Measurements from ENCODE around the gene ANKRA2.

DNA sequence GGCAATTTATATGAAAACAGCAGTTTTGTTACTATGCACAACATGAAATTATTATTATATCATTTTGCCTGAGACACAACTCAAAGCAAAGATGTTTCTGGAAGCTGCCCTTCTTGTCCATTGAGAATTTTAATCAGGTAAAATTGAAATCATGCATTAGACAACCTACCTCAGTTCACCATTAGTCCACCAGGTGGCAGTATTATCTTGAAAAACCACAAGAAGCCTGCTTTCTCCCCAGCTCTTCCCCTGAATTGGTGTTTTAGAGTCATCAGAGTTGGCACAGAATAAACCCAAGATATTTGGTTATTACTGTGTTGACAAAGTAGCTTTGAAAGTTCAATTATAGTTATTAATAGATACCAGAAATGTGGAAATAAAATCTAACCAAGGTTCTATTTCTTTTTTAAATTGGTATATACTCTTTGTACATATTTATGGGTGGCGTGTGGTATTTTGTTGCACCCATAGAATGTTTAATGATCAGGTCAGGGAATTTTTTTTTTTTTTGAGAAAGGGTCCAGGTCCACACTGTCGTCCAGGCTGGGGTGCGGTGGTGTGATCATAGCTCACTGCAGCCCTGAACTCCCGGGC, 25.8 kb upstream of the ANKRA2 start:
- TF ChIP-seq MAFK (IDR thresholded peaks at IDR 0.05; ENCODE audit: low read depth, low read length), result no peak
- TF ChIP-seq, protein P1, sequence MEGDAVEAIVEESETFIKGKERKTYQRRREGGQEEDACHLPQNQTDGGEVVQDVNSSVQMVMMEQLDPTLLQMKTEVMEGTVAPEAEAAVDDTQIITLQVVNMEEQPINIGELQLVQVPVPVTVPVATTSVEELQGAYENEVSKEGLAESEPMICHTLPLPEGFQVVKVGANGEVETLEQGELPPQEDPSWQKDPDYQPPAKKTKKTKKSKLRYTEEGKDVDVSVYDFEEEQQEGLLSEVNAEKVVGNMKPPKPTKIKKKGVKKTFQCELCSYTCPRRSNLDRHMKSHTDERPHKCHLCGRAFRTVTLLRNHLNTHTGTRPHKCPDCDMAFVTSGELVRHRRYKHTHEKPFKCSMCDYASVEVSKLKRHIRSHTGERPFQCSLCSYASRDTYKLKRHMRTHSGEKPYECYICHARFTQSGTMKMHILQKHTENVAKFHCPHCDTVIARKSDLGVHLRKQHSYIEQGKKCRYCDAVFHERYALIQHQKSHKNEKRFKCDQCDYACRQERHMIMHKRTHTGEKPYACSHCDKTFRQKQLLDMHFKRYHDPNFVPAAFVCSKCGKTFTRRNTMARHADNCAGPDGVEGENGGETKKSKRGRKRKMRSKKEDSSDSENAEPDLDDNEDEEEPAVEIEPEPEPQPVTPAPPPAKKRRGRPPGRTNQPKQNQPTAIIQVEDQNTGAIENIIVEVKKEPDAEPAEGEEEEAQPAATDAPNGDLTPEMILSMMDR (conservative IDR thresholded peaks at IDR 0.05; ENCODE audit: low read depth, low read length), result peak; percentile 88
- TF ChIP-seq NFE2L2 (IDR thresholded peaks at IDR 0.05; ENCODE audit: low read depth, low read length), result no peak
- no peak for TF ChIP-seq POLR2A (IDR thresholded peaks at IDR 0.05; ENCODE audit: low read depth, low read length)
- TF ChIP-seq RFX5 (IDR thresholded peaks at IDR 0.05; ENCODE audit: low read depth, low read length), result no peak
- TF ChIP-seq RAD21 (IDR thresholded peaks at IDR 0.05; ENCODE audit: low read length), result peak; percentile 92
- no peak for TF ChIP-seq MXI1 (IDR thresholded peaks at IDR 0.05; ENCODE audit: borderline replicate concordance, low read depth, low read length)
- TF ChIP-seq, protein P2, sequence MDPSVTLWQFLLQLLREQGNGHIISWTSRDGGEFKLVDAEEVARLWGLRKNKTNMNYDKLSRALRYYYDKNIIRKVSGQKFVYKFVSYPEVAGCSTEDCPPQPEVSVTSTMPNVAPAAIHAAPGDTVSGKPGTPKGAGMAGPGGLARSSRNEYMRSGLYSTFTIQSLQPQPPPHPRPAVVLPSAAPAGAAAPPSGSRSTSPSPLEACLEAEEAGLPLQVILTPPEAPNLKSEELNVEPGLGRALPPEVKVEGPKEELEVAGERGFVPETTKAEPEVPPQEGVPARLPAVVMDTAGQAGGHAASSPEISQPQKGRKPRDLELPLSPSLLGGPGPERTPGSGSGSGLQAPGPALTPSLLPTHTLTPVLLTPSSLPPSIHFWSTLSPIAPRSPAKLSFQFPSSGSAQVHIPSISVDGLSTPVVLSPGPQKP (IDR thresholded peaks at IDR 0.05; ENCODE audit: borderline replicate concordance, low read depth, low read length), result no peak
